Esophagus squamous epithelium (tissue), 4 donors: Measurements from ENCODE around the gene DCAF8.

ENCODE experiments used
- POLR2A ChIP-seq, 4 donors: fragments of 450-650 bp; IDR thresholded peaks; one replicate each; pipeline ENCODE4 v1.6.1; 2017; ENCODE audit warnings: antibody characterized with exemption in 4 of 4, mild to moderate bottlenecking in 4 of 4, moderate library complexity in 3 of 4
- TF ChIP-seq, protein P1 (sequence below), 6 experiments: fragments of 450-650 bp in 4 of 6; fragments of 200-600 bp in 2 of 6; sonication (generic) in 2 of 6; IDR thresholded peaks; one replicate each; pipeline ENCODE4 v1.5.1; 2016 to 2019; ENCODE audit warnings: antibody characterized with exemption in 6 of 6, mild to moderate bottlenecking in 4 of 6, moderate library complexity in 4 of 6

DNA sequence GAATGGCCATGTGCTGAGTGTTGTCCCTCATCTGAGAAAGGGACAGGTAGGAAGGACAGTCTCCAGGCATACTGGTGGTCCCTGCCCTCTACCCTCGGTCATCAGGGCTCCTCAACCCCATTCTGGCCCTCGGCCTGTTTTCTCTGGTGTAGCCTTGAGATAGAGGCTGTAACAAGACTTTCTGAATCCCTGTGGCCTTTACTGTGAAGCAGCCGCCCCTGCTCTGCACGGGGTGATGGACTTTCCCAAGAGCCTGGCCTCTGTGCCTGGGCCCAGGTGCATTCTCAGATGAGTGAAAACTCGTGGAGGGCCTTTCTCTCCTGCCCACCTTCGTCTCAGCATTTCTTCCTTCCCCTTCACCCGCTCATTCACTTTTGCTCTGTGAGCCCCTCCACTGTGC lies 74.9 kb downstream of the DCAF8 start:
- TF ChIP-seq, protein P1, sequence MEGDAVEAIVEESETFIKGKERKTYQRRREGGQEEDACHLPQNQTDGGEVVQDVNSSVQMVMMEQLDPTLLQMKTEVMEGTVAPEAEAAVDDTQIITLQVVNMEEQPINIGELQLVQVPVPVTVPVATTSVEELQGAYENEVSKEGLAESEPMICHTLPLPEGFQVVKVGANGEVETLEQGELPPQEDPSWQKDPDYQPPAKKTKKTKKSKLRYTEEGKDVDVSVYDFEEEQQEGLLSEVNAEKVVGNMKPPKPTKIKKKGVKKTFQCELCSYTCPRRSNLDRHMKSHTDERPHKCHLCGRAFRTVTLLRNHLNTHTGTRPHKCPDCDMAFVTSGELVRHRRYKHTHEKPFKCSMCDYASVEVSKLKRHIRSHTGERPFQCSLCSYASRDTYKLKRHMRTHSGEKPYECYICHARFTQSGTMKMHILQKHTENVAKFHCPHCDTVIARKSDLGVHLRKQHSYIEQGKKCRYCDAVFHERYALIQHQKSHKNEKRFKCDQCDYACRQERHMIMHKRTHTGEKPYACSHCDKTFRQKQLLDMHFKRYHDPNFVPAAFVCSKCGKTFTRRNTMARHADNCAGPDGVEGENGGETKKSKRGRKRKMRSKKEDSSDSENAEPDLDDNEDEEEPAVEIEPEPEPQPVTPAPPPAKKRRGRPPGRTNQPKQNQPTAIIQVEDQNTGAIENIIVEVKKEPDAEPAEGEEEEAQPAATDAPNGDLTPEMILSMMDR (IDR thresholded peaks at IDR 0.05): no peak
- TF ChIP-seq POLR2A (IDR thresholded peaks at IDR 0.05): no peak
